Measurements from ENCODE around the gene ENTPD6. TPM values are rescaled to one million over a fixed set of nuclear protein-coding genes. Genes with fewer than 3 reads are reported as not detected.

Gene ENTPD6
- total RNA-seq, 1 experiment from 2014 or later: 122 TPM

DNA sequence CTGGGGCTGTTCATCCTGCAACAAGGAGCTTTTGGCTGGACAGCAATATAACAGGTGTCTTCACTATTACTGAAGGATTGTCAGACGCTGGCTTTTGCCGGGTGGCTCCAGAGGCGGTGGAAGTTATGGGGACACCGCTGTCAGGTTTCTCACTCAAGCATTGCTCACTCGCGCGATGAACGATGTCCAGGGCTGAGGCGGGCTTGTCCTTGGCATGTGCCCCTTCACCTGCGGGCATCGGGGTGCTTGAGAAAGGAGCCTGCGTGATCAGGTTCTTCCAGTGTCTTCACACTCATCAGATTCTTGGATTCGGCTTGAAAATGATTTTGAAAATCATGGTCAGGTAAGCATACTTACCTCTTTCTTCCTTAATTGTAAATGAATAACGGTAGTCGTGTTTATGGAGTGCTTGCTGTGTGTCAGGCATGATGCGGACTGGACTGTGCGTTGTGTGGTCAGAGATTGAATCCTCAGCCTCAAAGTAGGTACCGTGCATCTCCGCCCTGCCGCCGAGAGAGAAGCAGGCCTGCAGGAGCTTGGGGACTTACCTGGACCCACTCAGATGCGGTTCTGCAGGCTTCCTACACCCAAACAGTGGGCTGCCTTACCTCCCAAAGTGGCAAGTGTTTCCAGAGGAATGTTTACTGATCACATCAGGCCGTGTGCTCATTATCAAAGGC lies 34.1 kb downstream of the ENTPD6 start:
- Histone ChIP-seq H2AFZ (ENCODE audit: low read length) (no peak overlapping the region), H3K9me3 (ENCODE audit: low read length) (no peaks in the 10 kb centered on the region), H3F3A (ENCODE audit: low read length, unreplicated experiment) (no peaks in the 10 kb centered on the region), H3K79me2 (ENCODE audit: low read length) (no peaks in the 10 kb centered on the region), H3K36me3 (ENCODE audit: low read depth, low read length) (peaks cover 10% of the 10 kb centered on the region; the same call in 1 of the 2 replicates), H3K4me3 (ENCODE audit: low read length) (no peak overlapping the region), H3K27ac (ENCODE audit: low read length) (peak overlapping the region; percentile 97; the same call in 1 of the 2 replicates), H3K9ac (ENCODE audit: low read length) (no peak overlapping the region), H3K4me1 (ENCODE audit: insufficient read depth, low read length) (peaks cover 50% of the 10 kb centered on the region), H3K4me2 (ENCODE audit: low read length) (no peak overlapping the region), H3K27me3 (ENCODE audit: low read length) (no peaks in the 10 kb centered on the region), H4K20me1 (ENCODE audit: low read length) (no peaks in the 10 kb centered on the region), H3K9me2 (replicated peaks; ENCODE audit: low read length) (no peaks in the 10 kb centered on the region)
- ChIA-PET CTCF (interaction anchor here (1.6 kb wide), 1 partner anchor 17 kb away, joined by 4 read pairs; no protein-coding TSS in a partner anchor), POLR2A (ENCODE audit: unreplicated experiment) (no interaction called here)
- ATAC-seq: no peak
- TF ChIP-seq, protein P1, sequence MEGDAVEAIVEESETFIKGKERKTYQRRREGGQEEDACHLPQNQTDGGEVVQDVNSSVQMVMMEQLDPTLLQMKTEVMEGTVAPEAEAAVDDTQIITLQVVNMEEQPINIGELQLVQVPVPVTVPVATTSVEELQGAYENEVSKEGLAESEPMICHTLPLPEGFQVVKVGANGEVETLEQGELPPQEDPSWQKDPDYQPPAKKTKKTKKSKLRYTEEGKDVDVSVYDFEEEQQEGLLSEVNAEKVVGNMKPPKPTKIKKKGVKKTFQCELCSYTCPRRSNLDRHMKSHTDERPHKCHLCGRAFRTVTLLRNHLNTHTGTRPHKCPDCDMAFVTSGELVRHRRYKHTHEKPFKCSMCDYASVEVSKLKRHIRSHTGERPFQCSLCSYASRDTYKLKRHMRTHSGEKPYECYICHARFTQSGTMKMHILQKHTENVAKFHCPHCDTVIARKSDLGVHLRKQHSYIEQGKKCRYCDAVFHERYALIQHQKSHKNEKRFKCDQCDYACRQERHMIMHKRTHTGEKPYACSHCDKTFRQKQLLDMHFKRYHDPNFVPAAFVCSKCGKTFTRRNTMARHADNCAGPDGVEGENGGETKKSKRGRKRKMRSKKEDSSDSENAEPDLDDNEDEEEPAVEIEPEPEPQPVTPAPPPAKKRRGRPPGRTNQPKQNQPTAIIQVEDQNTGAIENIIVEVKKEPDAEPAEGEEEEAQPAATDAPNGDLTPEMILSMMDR (conservative IDR thresholded peaks at IDR 0.05; ENCODE audit: low read depth, low read length): no peak
- no TSS peak for BruUV-seq (replicated peaks)
- DNase-seq: no peak
- intact Hi-C loops (cut with micrococcal nuclease): loop anchor here (5.0 kb wide), 1 partner anchor 32 kb away; the partner anchor contains the start of gene ENTPD6

DNA sequence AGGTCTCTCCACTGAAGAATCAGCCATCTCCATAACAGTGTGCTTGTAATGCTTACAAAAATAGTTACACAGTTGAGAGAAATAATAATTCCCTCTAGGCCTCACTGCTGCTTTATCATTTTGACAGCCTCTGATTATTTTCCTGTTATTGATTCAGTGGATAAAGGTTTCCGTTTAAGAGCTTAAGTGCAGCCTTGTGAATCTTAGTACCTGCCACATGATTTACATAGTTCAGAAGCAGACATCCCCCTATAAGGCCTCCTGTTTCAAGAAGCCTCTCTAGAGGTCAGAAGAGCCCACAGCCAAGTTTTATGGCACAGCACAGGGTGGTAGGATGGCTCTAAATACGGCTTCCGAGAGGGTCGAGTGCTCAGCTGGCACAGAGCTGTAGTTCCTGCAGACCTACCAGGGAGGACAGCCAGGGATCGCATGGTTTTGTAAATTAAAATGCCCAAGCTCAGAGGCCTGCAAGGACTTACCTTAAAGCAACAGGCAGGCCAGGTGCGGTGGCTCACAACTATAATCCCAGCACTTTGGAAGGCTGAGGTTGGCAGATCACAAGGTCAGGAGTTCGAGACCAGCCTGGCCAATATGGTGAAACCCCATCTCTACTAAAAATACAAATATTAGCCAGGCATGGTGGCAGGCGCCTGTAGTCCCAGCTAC lies 34.8 kb downstream of the ENTPD6 start:
- Histone ChIP-seq H2AFZ (ENCODE audit: low read length) (no peak overlapping the region), H4K20me1 (ENCODE audit: low read length) (no peaks in the 10 kb centered on the region), H3K9me2 (replicated peaks; ENCODE audit: low read length) (no peaks in the 10 kb centered on the region), H3K4me1 (ENCODE audit: insufficient read depth, low read length) (peaks cover 57% of the 10 kb centered on the region), H3K36me3 (ENCODE audit: low read depth, low read length) (peaks cover 8% of the 10 kb centered on the region; the same call in 1 of the 2 replicates), H3K27ac (ENCODE audit: low read length) (peak overlapping the region; percentile 97), H3K4me2 (ENCODE audit: low read length) (no peak overlapping the region), H3K4me3 (ENCODE audit: low read length) (no peak overlapping the region), H3K79me2 (ENCODE audit: low read length) (no peaks in the 10 kb centered on the region), H3K27me3 (ENCODE audit: low read length) (no peaks in the 10 kb centered on the region), H3K9ac (ENCODE audit: low read length) (no peak overlapping the region), H3K9me3 (ENCODE audit: low read length) (no peaks in the 10 kb centered on the region), H3F3A (ENCODE audit: low read length, unreplicated experiment) (no peaks in the 10 kb centered on the region)
- no TSS peak for BruUV-seq (replicated peaks)
- intact Hi-C loops (cut with micrococcal nuclease): loop anchor here (5.0 kb wide), 1 partner anchor 33 kb away; the partner anchor contains the start of gene ENTPD6
- ATAC-seq: no peak
- POLR2A ChIA-PET (ENCODE audit: unreplicated experiment): no interaction called here
- CTCF ChIA-PET: interaction anchor here (1.6 kb wide), 1 partner anchor 16 kb away, joined by 4 read pairs; no protein-coding TSS in a partner anchor
- no peak for DNase-seq
- TF ChIP-seq, protein P1 (conservative IDR thresholded peaks at IDR 0.05; ENCODE audit: low read depth, low read length): no peak
- no peak for TF ChIP-seq EZH2 (IDR thresholded peaks at IDR 0.05; ENCODE audit: low read length, unreplicated experiment)
- no peak for TF ChIP-seq EZH2phosphoT487 (IDR thresholded peaks at IDR 0.05; ENCODE audit: borderline replicate concordance, low read length)
